Thoracic aorta (tissue), 2 donors: ENCODE data around the gene TTC7B. TPM values are rescaled to one million over a fixed set of nuclear protein-coding genes. Genes with fewer than 3 reads are reported as not detected.

Source experiments
- ATAC-seq: fragments of 150-250 bp; one replicate; pipeline ENCODE4 v1.8.0; 2017; ENCODE audit warnings: low read depth; ENCODE audit not compliant: insufficient number of reproducible peaks, low FRiP score
- DNase-seq: peaks from one replicate; pipeline ENCODE4 v3.0.0-alpha.2; 2020; ENCODE audit warnings: low spot score
- H3K27ac ChIP-seq, 2 donors: fragments of 200-600 bp; sonication (generic); 1 replicate in 1 of 2; 2 replicates in 1 of 2; pipeline ENCODE4 v1.5.1; 2016; ENCODE audit warnings: mild to moderate bottlenecking in 2 of 2, moderate library complexity in 2 of 2
- H3K27me3 ChIP-seq: fragments of 200-600 bp; sonication (generic); replicated peaks from 2 replicates; pipeline ENCODE4 v1.6.0; 2016; ENCODE audit warnings: mild to moderate bottlenecking; ENCODE audit not compliant: insufficient read depth
- H3K36me3 ChIP-seq: fragments of 200-600 bp; sonication (generic); one replicate; pipeline ENCODE4 v1.5.1; 2016
- H3K4me1 ChIP-seq, 2 donors: fragments of 200-600 bp; sonication (generic); 1 replicate in 1 of 2; 2 replicates in 1 of 2; pipeline versions ENCODE4 v1.5.1 to v1.6.0; 2016; ENCODE audit warnings: low read depth in 2 of 2, mild to moderate bottlenecking in 1 of 2; ENCODE audit not compliant: control insufficient read depth in 1 of 2
- H3K4me3 ChIP-seq: fragments of 200-600 bp; sonication (generic); 2 replicates; pipeline ENCODE4 v1.5.1; 2016; ENCODE audit warnings: mild to moderate bottlenecking
- H3K9me3 ChIP-seq: fragments of 200-600 bp; sonication (generic); 2 replicates; pipeline ENCODE4 v1.5.1; 2016
- CTCF ChIP-seq: fragments of 200-600 bp; sonication (generic); IDR thresholded peaks from one replicate; pipeline ENCODE4 v1.5.1; 2019; ENCODE audit warnings: antibody characterized with exemption
- total RNA-seq, 2 donors: library from RNA; depleted of rRNA; stranded (reverse); fragments of >200 nt; gene quantifications; one replicate each; pipeline versions ENCODE4 v1.1.0 to v1.2.3, GENCODE V29; 2016

The TTC7B gene
- total RNA-seq, 2 donors from 2014 or later: 38.9 to 56.3 TPM

- ATAC-seq (no peak), DNase-seq (no peak)
- H3K4me3 ChIP-seq: no peak overlapping the region
- no peaks in the 10 kb centered on the region for H3K9me3 ChIP-seq
- H3K27ac ChIP-seq: no peak overlapping the region
- H3K27me3 ChIP-seq: no peaks in the 10 kb centered on the region
- no peak for TF ChIP-seq CTCF
- peaks cover 8% of the 10 kb centered on the region for H3K36me3 ChIP-seq
- H3K4me1 ChIP-seq: no peaks in the 10 kb centered on the region
Measured at GRCh38 chr14:90775441-90775840, 40.8 kb downstream of the TTC7B start.

GRCh38 chr14:90774316-90774715 lies 41.9 kb downstream of the TTC7B start:
- Histone ChIP-seq H3K4me1 (no peaks in the 10 kb centered on the region), H3K36me3 (peaks cover 14% of the 10 kb centered on the region), H3K27ac (no peak overlapping the region), H3K27me3 (no peaks in the 10 kb centered on the region), H3K4me3 (no peak overlapping the region), H3K9me3 (no peaks in the 10 kb centered on the region)
- TF ChIP-seq CTCF: no peak
- ATAC-seq (no peak), DNase-seq (no peak)

- Histone ChIP-seq H3K27me3 (no peaks in the 10 kb centered on the region), H3K4me3 (no peak overlapping the region), H3K9me3 (no peaks in the 10 kb centered on the region), H3K27ac (no peak overlapping the region), H3K4me1 (no peaks in the 10 kb centered on the region), H3K36me3 (peaks cover 14% of the 10 kb centered on the region)
- no peak for TF ChIP-seq CTCF
- DNase-seq (no peak), ATAC-seq (no peak)
Measured at GRCh38 chr14:90773705-90774104, 42.5 kb downstream of the TTC7B start.

- no peak for TF ChIP-seq CTCF
- ATAC-seq: no peak
- no peaks in the 10 kb centered on the region for H3K4me1 ChIP-seq
Measured at GRCh38 chr14:90773196-90773486, 43.1 kb downstream of the TTC7B start.

GRCh38 chr14:90767899-90768298 lies 48.3 kb downstream of the TTC7B start:
- H3K27ac ChIP-seq: no peak overlapping the region
- no peak for DNase-seq
- H3K36me3 ChIP-seq: peaks cover 27% of the 10 kb centered on the region
- H3K4me1 ChIP-seq: no peaks in the 10 kb centered on the region
- no peak for TF ChIP-seq CTCF
- H3K4me3 ChIP-seq: no peak overlapping the region
- no peak for ATAC-seq
- no peaks in the 10 kb centered on the region for H3K27me3 ChIP-seq
- peaks cover 25% of the 10 kb centered on the region for H3K9me3 ChIP-seq

More at GRCh38 chr14:90773196-90773486, 43.1 kb downstream of the TTC7B start:
- H3K27me3 ChIP-seq: no peaks in the 10 kb centered on the region
- H3K36me3 ChIP-seq: peaks cover 18% of the 10 kb centered on the region
- no peak overlapping the region for H3K4me3 ChIP-seq
- DNase-seq: no peak
- H3K9me3 ChIP-seq: peaks cover 4% of the 10 kb centered on the region
- H3K27ac ChIP-seq: no peak overlapping the region
